Loucy (cell line): ENCODE data around the gene VTN.

Experiments
- H2AFZ ChIP-seq: fragments of 200-600 bp; sonication (generic); 2 replicates; pipeline ENCODE4 v1.6.0; 2016; ENCODE audit warnings: antibody characterized with exemption, mild to moderate bottlenecking, low read length, moderate library complexity
- H3F3A ChIP-seq: fragments of 200-600 bp; 2 replicates; pipeline ENCODE4 v1.6.0; 2016; ENCODE audit warnings: antibody characterized with exemption, low read depth, mild to moderate bottlenecking
- H3K27me3 ChIP-seq: fragments of 200-600 bp; sonication (generic); 2 replicates; pipeline ENCODE4 v1.6.1; 2014; ENCODE audit warnings: low read length, mild to moderate bottlenecking; ENCODE audit not compliant: insufficient read depth, poor library complexity, severe bottlenecking
- H3K36me3 ChIP-seq: fragments of 200-600 bp; sonication (generic); 2 replicates; pipeline ENCODE4 v1.6.1; 2016; ENCODE audit warnings: low read length; ENCODE audit not compliant: insufficient read depth
- H3K4me1 ChIP-seq: fragments of 200-600 bp; sonication (generic); 2 replicates; pipeline ENCODE4 v1.5.1; 2014; ENCODE audit warnings: low read length, mild to moderate bottlenecking; ENCODE audit not compliant: insufficient read depth, poor library complexity, severe bottlenecking
- H3K4me2 ChIP-seq: fragments of 200-600 bp; sonication (generic); 2 replicates; pipeline ENCODE4 v1.6.0; 2014; ENCODE audit warnings: antibody characterized with exemption, low read length, low read depth, mild to moderate bottlenecking; ENCODE audit not compliant: poor library complexity, severe bottlenecking
- H3K4me3 ChIP-seq: fragments of 200-600 bp; sonication (generic); 2 replicates; pipeline ENCODE4 v1.5.1; 2014; ENCODE audit warnings: low read length, mild to moderate bottlenecking, mixed read lengths; ENCODE audit not compliant: poor library complexity, severe bottlenecking
- H3K79me2 ChIP-seq: fragments of 200-600 bp; sonication (generic); 2 replicates; pipeline ENCODE4 v1.6.1; 2014; ENCODE audit warnings: low read length; ENCODE audit not compliant: insufficient read depth
- H3K9ac ChIP-seq: fragments of 200-600 bp; sonication (generic); 2 replicates; pipeline ENCODE4 v1.6.0; 2014; ENCODE audit warnings: mild to moderate bottlenecking, low read depth, low read length, moderate library complexity; ENCODE audit not compliant: poor library complexity, severe bottlenecking
- H3K9me2 ChIP-seq: fragments of 200-600 bp; sonication (generic); replicated peaks from 2 replicates; pipeline ENCODE4 v1.6.1; 2016; ENCODE audit warnings: low read depth, low read length, mixed read lengths
- H3K9me3 ChIP-seq: fragments of 200-600 bp; sonication (generic); 2 replicates; pipeline ENCODE4 v1.6.1; 2014; ENCODE audit warnings: mild to moderate bottlenecking, antibody characterized with exemption, low read length, low read depth; ENCODE audit not compliant: insufficient read depth
- H4K20me1 ChIP-seq: fragments of 200-600 bp; sonication (generic); 2 replicates; pipeline ENCODE4 v1.6.0; 2014; ENCODE audit warnings: antibody characterized with exemption, low read length, mild to moderate bottlenecking; ENCODE audit not compliant: insufficient read depth, poor library complexity, severe bottlenecking
- CTCF ChIP-seq: fragments of 200-600 bp; sonication (generic); conservative IDR thresholded peaks from 2 replicates; pipeline ENCODE4 v1.5.1; 2014; ENCODE audit warnings: mild to moderate bottlenecking, antibody characterized with exemption, low read length
- EZH2phosphoT487 ChIP-seq: fragments of 200-600 bp; IDR thresholded peaks from 2 replicates; pipeline ENCODE4 v1.6.1; 2018; ENCODE audit warnings: antibody characterized with exemption, mild to moderate bottlenecking, moderate library complexity, borderline replicate concordance

The VTN gene

DNA sequence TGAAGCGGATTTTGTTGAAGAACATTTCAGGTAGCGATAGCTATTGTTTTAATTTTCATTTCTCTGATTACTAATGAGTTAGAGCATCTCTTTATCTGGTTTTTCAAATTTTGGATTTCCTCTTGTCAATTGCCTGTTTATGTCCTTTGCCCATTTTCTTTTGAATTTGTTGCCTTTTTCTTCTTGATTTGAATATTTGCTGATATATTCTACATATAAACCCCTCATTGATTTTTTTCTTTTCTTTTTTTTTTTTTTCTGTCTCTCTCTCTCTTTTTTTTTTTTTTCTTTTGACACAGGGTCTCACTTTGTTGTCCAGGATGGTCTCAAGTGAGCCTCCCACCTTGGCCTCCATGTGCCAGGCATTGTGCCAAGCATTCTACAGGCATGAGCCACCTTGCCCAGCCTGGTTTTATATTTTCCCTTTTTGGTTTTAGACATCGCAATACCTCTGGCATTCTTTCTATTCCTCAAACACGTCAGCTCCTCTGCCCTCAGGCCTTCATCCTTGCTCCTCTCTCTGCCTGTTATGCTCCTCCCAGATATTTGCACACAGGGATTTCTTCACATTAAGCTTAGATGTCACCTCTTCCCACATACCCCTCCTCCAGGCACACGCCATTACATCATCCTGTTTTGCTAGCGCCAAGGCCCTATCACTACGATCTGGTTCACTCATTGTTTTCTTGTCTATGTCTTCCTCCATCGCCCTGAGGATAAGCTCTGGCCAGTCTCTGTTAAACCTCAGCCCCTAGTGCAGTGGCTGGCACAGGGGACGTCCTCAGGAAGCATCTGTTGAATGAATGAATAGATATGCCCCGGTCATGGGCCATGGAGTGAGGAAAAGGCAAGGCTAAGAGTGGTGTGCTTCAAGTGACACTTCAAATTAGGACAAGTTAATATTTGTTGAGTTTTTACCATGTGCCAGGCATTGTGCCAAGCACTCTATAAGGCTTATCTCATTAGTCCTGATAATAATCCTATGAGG lies 10.0 kb upstream of the VTN start:
- no peak for TF ChIP-seq EZH2phosphoT487
- no peak for TF ChIP-seq CTCF
- peaks cover 3% of the 10 kb centered on the region for H3K4me1 ChIP-seq
- no peaks in the 10 kb centered on the region for H3K9me3 ChIP-seq
- no peaks in the 10 kb centered on the region for H3F3A ChIP-seq
- no peak overlapping the region for H3K4me3 ChIP-seq
- no peak overlapping the region for H2AFZ ChIP-seq
- H3K4me2 ChIP-seq: no peak overlapping the region
- H3K79me2 ChIP-seq: no peaks in the 10 kb centered on the region
- H3K27me3 ChIP-seq: no peaks in the 10 kb centered on the region
- no peaks in the 10 kb centered on the region for H4K20me1 ChIP-seq
- H3K36me3 ChIP-seq: no peaks in the 10 kb centered on the region
- no peak overlapping the region for H3K9ac ChIP-seq
- H3K9me2 ChIP-seq: no peaks in the 10 kb centered on the region

- 0 out of 2 replicates have a peak, but pooled peaks cover 2% of the 10 kb centered on the region for H3F3A ChIP-seq
- H2AFZ ChIP-seq: no peak overlapping the region
- TF ChIP-seq EZH2phosphoT487 (no peak), CTCF (no peak)
- no peaks in the 10 kb centered on the region for H3K36me3 ChIP-seq
- no peaks in the 10 kb centered on the region for H3K9me2 ChIP-seq
- no peaks in the 10 kb centered on the region for H3K4me1 ChIP-seq
- H3K79me2 ChIP-seq: no peaks in the 10 kb centered on the region
- H3K4me3 ChIP-seq: no peak overlapping the region
- H3K9ac ChIP-seq: no peak overlapping the region
- no peaks in the 10 kb centered on the region for H4K20me1 ChIP-seq
- H3K9me3 ChIP-seq: no peaks in the 10 kb centered on the region
- H3K4me2 ChIP-seq: no peak overlapping the region
- H3K27me3 ChIP-seq: no peaks in the 10 kb centered on the region
Observed at GRCh38 chr17:28372945-28373274, 2.8 kb upstream of the VTN start.

- Histone ChIP-seq H3K79me2 (no peaks in the 10 kb centered on the region), H3K4me3 (no peak overlapping the region), H4K20me1 (no peaks in the 10 kb centered on the region), H3F3A (0 out of 2 replicates have a peak, but pooled peaks cover 2% of the 10 kb centered on the region), H3K4me1 (no peaks in the 10 kb centered on the region), H3K9me2 (no peaks in the 10 kb centered on the region), H3K9me3 (no peaks in the 10 kb centered on the region), H3K4me2 (no peak overlapping the region), H3K27me3 (no peaks in the 10 kb centered on the region), H3K9ac (no peak overlapping the region), H3K36me3 (no peaks in the 10 kb centered on the region), H2AFZ (no peak overlapping the region)
- TF ChIP-seq EZH2phosphoT487 (no peak), CTCF (no peak)
Observed at GRCh38 chr17:28372203-28372944, 2.3 kb upstream of the VTN start.
